Adipose tissue (tissue), 3 donors: Measurements from ENCODE around the gene IGLL5. TPM values are rescaled to one million over a fixed set of nuclear protein-coding genes. Genes with fewer than 3 reads are reported as not detected.
"Not testable (repeated sequence)": the region's sequence is repeated elsewhere in the genome, so short reads cannot be mapped to it uniquely, and the experiment has no call there.

Experiments
- H3K27ac ChIP-seq: one replicate; pipeline ENCODE4 v1.5.1; 2013; ENCODE audit warnings: low read depth, low read length
- WGBS, 3 donors: extraction: QIAGEN DNeasy Blood & Tissue Kit; methylation state at CpG; one replicate each; pipeline ENCODE4 v1.1.7; 2013; 5-methylcytosine and 5-hydroxymethylcytosine counted together
- polyA plus RNA-seq, 3 donors: library from polyadenylated mRNA; stranded (reverse); fragments of 200-250 nt; gene quantifications; one replicate each; pipeline ENCODE4 v1.2.3, GENCODE V29; 2013
- donor health status: healthy with polysubstance abuse.
- donor health status: Bipolar disorder and iron deficiency.
- donor health status: healthy.

IGLL5 gene
- polyA plus RNA-seq, 3 donors, result 1.2 to 1.6 TPM; not detected in 1

DNA sequence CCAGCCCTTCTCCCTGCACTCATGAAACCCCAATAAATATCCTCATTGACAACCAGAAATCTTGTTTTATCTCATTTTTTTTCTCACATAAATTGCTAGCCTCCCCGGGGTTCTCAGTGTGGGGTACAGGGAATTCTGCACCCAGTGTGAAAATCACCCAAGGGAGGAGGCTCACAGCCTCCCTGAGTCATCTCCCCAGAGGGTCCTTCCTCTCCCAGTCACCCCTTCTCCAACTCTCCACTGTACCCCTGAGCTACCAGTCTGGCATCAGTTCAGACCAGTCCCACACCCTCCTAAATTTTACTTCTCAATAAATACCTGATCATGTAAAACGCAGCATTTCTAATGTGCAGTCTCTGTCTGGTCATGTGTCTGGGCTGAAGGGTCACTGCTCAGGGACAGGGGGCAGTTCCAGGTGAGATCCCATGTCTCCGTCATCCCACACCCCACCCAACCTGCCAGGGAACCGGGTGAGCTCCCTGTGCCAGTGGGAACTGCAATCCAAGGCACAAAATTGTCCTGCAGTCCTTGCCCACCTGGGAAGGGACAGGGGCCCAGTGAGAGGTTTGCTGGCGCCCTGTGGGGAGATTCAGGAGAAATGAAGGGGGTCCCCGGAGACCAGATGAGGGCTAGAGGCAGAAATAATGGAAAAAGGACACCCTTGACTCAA lies 8.3 kb downstream of the IGLL5 start:
- 68 to 79% (median 78%) methylated on average over 6 of the region's 6 CpGs for WGBS, 3 donors
- no peak overlapping the region for H3K27ac ChIP-seq

DNA sequence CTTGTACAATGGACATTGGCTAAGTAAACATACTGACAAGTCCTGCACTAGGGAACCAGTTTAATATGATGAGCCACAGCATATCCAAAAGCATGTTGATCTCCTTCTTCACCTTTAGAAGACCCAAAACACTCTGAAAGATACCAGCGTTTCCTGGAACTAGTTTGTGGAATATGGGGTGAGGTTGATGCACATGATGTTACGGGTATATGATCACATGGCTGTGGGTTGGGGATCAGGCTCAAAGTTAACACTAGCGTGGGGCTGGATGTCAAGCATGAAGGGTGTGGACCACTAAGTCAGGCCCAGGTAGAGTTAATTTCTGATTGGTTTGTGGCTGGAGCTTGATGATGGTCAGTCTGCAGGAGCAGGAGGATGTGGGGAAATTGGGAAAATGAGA lies 9.0 kb downstream of the IGLL5 start:
- WGBS, 3 donors, result 77 to 82% (median 81%) methylated on average over 3 of the region's 3 CpGs
- H3K27ac ChIP-seq, result no peak overlapping the region

DNA sequence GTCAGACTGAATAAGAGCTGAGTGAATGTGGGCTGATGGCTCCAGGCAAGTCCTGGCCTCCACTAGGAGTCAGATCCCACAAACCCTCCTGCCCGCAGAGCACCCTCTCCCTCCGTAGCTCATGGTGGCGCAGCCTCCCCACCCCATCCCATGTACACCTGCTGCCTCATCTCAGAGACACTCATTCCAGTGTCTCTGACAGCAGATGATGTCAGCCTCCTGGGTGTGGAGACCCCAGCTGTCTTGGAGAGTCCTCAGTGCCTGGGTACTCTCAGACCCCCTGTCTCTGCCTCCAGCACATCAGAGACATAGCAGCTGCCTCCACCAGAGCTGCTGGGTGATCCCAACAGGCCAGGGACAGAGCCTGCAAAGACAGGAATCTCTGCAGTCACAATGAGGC lies 9.5 kb downstream of the IGLL5 start:
- 77 to 97% (median 92%) methylated on average over 3 of the region's 3 CpGs for WGBS, 3 donors
- no peak overlapping the region for H3K27ac ChIP-seq

DNA sequence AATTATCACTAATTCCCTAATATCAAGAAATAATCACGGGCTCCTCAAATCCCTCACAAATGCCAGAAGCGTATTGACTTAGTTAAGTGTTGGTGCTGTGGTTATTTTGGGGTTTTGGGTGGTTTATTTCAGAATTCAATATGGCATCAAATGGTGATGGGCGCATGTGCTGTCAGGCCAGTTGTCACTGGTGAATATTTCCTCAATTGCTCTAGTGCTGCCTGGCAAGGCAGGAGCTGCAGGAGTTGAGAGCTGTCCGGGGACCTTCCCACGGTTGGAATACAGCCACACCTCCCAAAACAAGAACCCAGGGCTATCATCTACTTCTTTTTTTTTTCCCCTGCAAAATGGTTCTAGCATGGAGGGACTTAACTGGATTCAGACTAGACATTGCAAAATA lies 10.3 kb downstream of the IGLL5 start:
- WGBS, 3 donors, result 58 to 77% (median 70%) methylated on average over 5 of the region's 5 CpGs
- H3K27ac ChIP-seq, result no peak overlapping the region

DNA sequence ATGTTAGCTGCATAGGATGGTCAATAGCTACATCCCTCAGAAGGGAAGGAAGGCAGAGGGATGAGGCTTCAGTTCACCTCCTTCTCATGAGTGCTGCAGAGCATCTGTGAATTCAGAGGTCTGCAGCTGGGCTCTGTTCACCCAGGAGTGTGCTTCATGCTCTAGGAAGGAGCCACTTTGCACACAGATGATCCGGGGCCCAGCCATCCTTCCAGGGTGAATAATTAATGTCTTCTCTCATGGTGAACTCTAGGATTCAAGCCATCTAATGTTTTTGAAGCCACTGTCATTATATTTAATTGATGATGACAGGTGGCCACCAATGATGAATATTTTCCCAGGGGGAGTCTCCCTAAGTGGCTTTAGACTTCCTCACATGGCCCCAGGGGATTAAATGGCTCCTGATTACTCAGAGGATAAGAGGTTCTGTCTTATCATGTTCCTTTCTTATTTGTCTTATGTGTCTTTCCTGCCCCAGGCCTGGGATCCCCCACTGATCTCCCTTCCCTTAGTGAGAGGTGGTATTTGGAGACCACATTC lies 10.9 kb downstream of the IGLL5 start:
- H3K27ac ChIP-seq, result not testable (repeated sequence)
- WGBS, 3 donors, result 0 to 33% (median 29%) methylated on average over 1 of the region's 1 CpG

DNA sequence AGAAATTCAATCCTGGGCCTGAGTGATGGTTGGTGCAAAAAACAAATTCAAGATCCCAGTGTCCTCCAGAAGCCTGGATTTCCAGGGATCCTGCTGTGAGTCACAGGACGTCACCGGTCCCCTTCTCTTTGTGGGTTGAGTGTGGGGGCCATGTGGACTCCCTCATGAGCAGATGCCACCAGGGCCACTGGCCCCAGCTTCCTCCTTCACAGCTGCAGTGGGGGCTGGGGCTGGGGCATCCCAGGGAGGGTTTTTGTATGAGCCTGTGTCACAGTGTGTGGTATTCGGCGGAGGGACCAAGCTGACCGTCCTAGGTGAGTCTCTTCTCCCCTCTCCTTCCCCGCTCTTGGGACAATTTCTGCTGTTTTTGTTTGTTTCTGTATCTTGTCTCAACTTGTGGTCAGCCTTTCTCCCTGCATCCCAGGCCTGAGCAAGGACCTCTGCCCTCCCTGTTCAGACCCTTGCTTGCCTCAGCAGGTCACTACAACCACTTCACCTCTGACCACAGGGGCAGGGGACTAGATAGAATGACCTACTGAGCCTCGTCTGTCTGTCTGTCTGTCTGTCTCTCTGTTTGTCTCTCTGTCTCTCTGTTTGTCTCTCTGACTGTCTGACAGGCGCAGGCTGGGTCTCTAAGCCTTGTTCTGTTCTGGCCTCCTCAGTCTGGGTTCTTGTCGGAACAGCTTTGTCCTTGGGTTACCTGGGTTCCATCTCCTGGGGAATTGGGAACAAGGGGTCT lies 11.9 kb downstream of the IGLL5 start:
- 67 to 86% (median 73%) methylated on average over 5 to 9 of the region's 9 CpGs for WGBS, 3 donors
- H3K27ac ChIP-seq, result not testable (repeated sequence)

DNA sequence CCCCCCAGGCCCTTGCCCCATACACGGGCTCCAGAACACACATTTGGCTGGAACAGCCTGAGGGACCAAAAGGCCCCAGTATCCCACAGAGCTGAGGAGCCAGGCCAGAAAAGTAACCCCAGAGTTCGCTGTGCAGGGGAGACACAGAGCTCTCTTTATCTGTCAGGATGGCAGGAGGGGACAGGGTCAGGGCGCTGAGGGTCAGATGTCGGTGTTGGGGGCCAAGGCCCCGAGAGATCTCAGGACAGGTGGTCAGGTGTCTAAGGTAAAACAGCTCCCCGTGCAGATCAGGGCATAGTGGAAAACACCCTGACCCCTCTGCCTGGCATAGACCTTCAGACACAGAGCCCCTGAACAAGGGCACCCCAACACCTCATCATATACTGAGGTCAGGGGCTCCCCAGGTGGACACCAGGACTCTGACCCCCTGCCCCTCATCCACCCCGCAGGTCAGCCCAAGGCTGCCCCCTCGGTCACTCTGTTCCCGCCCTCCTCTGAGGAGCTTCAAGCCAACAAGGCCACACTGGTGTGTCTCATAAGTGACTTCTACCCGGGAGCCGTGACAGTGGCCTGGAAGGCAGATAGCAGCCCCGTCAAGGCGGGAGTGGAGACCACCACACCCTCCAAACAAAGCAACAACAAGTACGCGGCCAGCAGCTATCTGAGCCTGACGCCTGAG lies 13.1 kb downstream of the IGLL5 start:
- 67 to 90% (median 87%) methylated on average over 12 to 13 of the region's 16 CpGs for WGBS, 3 donors
- not testable (repeated sequence) for H3K27ac ChIP-seq

DNA sequence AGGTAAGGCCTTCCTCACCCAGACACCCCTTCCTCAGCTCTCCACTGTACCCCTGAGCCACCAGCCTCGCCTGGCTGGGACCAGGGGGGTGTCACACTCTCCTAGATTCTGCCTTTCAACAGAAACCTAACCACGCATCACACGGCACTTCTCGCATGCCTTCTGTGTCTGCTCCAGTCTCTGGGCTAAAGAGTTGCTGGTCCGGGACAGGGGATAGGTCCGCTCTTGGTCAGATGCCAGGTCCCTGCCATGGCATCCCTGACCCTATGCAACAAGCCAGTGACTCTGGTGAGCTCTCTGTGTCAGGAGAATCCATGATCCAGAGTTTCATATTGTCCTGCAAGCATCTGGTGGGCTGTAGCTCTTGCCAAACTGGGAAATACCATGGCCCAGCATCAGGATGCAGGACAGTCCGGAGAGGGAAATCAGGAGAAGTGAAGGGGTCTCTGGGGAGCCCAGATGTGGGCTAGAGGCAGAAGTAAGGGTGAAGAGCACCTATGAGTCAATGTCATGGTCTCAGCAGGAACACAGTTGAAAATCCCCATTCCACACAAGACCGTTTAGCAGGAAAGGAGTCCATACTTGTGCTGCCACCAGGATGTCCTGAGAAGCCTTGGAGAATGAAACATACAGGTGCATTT lies 14.1 kb downstream of the IGLL5 start:
- no peak overlapping the region for H3K27ac ChIP-seq
- WGBS, 3 donors, result 84 to 90% (median 87%) methylated on average over 8 of the region's 8 CpGs

DNA sequence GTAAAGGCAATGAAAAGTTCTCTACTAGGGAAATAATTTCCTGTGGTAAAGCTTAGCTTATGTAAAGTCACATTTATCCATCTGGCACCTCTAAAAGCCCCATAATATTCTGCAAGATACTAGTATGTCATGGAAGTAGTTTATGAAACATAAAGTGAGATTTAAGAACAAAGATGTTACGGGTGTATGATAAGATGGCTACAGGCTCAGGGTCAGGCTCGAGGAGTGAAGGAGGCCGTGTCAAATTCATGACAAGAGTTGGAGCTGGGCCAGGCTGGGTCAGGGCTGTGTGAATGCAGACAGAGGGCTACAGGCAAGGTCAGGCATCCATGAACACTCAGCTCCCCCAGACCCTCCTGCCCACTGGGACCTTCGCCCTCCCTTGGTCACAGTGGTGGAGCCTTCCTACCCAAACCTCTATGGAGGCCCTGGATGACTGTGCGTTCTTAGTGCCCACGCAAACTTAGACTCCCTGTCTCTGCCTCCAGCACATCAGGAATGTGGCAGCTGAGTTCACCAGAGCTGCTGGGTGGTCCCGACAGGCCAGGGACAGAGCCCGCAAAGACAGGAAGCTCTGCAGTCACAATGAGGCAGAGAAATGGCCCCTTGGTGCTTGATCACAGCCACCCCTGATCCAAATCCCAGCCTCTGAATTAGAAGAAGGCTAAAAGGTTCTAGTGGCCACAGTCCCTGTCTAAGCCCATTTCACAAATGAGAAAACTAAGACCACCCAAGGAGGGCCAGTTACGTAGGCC lies 14.8 kb downstream of the IGLL5 start:
- 68 to 87% (median 81%) methylated on average over 9 of the region's 9 CpGs for WGBS, 3 donors
- H3K27ac ChIP-seq, result no peak overlapping the region

DNA sequence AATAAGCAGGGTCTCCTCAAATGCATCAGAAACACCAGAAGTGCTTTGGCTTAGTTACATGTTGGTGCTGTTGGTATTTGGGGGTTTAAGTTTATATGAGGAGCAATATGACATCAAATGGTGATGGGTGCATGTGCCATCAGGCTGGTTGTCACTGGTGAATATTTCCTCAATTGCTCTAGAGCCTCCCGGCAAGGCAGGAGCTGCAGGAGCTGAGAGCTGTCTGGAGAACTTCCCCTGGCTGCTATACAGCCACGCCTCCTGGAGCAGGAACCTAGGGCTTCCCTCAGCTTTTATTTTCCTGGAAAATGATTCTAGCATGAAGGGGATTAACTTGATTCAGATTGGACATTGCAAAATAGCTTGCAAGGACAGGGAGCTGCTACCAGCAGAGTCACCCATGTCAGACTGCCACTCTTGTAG lies 15.8 kb downstream of the IGLL5 start:
- 40 to 50% (median 50%) methylated on average over 2 of the region's 2 CpGs for WGBS, 3 donors
- no peak overlapping the region for H3K27ac ChIP-seq

DNA sequence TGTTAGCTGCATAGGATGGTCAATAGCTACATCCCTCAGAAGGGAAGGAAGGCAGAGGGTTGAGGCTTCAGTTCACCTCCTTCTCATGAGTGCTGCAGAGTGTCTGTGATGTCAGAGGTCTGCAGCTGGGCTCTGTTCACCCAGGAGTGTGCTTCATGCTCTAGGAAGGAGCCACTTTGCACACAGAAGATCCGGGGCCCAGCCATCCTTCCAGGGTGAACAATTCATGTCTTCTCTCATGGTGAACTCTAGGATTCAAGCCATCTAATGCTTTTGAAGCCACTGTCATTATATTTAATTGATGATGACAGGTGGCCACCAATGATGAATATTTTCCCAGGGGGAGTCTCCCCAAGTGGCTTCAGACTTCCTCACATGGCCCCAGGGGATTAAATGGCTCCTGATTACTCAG lies 16.2 kb downstream of the IGLL5 start:
- not testable (repeated sequence) for H3K27ac ChIP-seq

DNA sequence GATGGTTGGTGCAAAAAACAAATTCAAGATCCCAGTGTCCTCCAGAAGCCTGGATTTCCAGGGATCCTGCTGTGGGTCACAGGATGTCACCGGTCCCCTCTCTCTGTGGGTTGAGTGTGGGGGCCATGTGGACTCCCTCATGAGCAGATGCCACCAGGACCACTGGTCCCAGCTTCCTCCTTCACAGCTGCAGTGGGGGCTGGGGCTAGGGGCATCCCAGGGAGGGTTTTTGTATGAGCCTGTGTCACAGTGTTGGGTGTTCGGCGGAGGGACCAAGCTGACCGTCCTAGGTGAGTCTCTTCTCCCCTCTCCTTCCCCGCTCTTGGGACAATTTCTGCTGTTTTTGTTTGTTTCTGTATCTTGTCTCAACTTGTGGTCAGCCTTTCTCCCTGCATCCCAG lies 17.1 kb downstream of the IGLL5 start:
- WGBS, 3 donors, result 88 to 95% (median 91%) methylated on average over 4 to 5 of the region's 5 CpGs
- not testable (repeated sequence) for H3K27ac ChIP-seq

More for the DNA sequence above, 16.2 kb downstream of the IGLL5 start:
- 62 to 84% (median 77%) methylated on average over 1 of the region's 1 CpG for WGBS, 3 donors

DNA sequence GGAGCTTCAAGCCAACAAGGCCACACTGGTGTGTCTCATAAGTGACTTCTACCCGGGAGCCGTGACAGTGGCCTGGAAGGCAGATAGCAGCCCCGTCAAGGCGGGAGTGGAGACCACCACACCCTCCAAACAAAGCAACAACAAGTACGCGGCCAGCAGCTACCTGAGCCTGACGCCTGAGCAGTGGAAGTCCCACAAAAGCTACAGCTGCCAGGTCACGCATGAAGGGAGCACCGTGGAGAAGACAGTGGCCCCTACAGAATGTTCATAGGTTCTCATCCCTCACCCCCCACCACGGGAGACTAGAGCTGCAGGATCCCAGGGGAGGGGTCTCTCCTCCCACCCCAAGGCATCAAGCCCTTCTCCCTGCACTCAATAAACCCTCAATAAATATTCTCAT lies 18.8 kb downstream of the IGLL5 start:
- WGBS, 3 donors, result 61 to 88% (median 82%) methylated on average over 6 to 8 of the region's 10 CpGs
- H3K27ac ChIP-seq, result not testable (repeated sequence)

DNA sequence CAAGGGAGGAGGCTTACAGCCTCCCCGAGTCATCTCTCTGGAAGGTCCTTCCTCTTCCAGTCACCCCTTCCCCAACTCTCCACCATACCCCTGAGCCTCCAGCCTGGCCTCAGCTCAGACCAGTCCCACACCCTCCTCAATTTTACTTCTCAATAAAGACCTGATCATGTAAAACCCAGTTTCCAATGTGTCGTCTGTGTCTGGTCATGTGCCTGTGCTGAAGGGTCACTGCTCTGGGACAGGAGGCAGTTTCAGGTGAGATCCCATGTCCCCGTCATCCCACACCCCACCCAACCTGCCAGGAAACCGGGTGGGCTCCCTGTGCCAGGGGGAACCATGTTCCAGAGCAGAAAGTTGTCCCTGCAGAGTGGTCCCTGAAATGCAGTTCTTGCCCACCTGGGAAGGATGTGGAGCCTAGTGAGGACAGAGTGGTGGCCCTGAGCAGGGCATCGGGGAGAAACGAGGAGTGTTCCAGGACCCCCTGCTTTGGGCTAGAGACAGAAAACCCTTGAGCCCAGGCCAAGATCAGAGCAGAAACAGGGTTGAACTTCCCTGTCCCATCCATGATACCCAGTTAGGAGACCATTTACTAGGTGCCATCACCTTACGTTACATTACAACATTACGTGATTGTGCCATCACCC lies 19.4 kb downstream of the IGLL5 start:
- 74 to 86% (median 85%) methylated on average over 8 of the region's 8 CpGs for WGBS, 3 donors
- no peak overlapping the region for H3K27ac ChIP-seq

DNA sequence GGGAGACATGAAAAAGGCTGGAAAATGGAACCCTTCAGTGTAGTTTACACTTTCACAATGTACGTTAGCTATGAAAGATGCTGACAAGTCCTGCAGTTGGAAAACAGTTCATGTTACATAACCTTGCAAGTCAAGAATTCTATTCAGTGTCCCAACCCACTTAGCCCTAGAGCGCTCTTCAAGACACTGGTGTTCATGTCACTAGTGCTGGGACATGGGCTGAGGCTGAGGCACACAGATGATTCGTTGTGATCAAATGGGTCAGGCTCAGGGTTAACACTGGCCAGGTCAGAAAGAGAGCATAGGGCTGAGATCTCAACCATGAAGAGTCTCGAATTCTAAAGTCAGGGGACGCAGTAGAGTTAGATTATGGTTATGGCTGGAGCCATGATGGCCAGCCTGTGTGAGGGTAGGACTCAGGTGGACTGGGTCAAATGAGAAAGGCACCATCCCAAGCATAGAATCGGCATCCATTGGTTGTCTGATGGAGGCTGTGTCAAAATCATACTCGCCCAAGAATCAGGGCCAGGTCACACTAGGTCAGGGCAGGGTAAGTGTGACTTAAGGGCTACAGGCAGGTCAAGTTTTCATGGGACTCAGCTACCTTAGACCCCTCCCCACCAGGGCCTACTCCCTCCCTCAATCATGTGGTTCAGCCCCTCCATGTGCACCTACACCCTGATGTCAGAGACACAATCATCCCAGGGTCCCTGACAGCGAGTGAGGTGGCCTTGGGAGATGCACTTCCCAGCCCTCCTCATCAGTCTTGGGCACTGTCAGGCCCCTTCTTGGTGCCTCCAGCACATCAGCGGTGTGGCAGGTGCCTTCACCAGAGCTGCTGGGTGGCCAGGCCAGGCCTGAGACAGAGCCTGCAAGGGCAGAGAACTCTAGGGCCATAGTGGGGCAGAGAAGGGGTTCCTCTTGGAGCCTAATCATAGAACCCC lies 20.2 kb downstream of the IGLL5 start:
- no peak overlapping the region for H3K27ac ChIP-seq
- WGBS, 3 donors, result 84 to 89% (median 88%) methylated on average over 9 of the region's 9 CpGs

DNA sequence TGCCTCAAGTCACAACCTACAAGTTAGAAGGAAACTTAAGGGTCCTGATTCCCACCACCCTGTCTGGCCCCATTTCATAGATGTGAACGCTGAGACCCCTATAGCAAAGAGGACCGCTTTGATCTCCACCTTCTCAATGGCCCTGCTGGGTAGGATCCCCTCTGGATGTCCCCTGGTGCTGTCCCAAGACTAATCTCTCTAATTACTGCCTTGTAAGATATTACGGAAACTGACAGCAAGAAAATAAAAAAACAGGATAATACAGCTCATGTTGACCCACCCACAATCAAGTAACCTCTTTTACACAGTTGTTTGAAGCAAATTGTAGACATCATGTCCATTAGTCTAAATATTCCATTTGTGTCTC lies 20.9 kb downstream of the IGLL5 start:
- 63 to 93% (median 89%) methylated on average over 3 of the region's 3 CpGs for WGBS, 3 donors
- no peak overlapping the region for H3K27ac ChIP-seq
